ENCODE data around the gene GAS1. TPM values are rescaled to one million over a fixed set of nuclear protein-coding genes. Genes with fewer than 3 reads are reported as not detected.

Gene GAS1
- total RNA-seq, 4 donors from 2014 or later, result 53.1 to 89.2 (median 66.6) TPM

DNA sequence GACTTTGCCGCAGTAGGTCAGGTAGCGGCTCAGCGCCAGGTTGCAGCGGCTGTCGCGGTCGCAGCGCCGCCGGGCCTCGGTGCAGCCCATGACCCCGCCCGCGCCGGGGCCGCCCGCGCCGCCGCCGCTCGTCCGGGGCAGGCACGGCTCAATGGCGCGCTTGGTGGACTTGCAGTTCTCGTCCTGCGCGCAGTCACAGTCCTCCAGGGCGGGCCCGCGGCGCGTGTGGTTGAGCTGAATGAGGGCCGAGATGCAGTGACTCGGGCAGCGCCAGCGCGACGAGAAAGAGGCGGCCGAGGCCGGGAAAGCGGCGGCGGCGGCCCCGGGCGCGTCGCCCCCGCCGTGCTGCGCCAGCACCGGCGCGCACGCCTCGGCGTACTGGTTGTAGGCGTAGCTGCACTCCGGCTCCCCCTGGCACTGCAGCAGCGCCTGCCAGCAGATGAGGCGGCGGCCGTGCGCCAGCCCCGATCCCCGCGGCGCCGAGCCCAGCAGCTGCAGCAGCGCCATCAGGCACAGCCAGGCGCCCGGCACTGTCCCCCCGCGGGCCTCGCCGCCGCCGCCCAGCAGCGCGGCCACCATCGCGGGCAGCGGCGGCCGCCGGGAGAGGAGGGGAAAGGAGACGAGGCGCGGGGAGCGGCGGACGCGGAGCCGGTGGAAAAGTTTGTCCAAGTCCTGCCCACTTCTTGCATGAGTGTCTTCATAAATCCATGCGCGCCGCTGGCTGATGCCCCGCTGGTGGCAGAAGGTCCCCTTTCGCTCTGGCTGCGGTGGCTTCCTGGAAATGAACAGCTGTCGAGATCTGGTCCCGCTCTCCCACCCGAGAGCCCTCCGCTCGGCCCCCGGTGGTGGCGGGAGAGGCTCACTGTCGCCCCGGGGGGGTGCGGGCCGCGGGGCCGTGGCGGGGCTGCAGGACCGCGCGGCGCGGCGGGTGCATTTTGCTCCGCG lies 833 bp downstream of the GAS1 start:
- TF ChIP-seq, protein P1, sequence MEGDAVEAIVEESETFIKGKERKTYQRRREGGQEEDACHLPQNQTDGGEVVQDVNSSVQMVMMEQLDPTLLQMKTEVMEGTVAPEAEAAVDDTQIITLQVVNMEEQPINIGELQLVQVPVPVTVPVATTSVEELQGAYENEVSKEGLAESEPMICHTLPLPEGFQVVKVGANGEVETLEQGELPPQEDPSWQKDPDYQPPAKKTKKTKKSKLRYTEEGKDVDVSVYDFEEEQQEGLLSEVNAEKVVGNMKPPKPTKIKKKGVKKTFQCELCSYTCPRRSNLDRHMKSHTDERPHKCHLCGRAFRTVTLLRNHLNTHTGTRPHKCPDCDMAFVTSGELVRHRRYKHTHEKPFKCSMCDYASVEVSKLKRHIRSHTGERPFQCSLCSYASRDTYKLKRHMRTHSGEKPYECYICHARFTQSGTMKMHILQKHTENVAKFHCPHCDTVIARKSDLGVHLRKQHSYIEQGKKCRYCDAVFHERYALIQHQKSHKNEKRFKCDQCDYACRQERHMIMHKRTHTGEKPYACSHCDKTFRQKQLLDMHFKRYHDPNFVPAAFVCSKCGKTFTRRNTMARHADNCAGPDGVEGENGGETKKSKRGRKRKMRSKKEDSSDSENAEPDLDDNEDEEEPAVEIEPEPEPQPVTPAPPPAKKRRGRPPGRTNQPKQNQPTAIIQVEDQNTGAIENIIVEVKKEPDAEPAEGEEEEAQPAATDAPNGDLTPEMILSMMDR (IDR thresholded peaks at IDR 0.05; ENCODE audit: low read depth), result no peak

DNA sequence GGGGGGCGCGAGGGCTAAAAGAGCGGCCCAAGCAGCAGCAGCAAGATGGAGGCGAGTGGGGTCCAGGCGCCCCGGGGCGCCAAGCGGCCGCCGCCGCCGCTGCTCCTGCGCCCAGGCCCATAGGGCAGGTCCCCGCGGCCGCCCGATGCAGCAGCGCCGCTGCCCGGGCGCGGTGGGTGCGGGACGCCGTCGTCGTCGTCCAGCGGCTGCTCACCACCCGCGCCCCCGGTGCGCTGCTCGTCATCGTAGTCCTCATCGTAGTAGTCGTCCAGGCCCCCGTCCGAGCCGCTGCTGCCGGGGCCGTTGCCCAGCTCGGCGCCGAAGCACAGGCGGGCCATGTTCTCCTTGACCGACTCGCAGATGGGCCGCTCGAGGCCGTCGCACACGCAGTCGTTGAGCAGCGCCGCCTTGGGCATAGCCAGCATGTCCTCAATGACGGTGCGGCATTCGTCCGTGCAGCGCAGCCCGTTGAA lies 1.5 kb downstream of the GAS1 start:
- TF ChIP-seq, protein P1 (IDR thresholded peaks at IDR 0.05; ENCODE audit: low read depth), result no peak

DNA sequence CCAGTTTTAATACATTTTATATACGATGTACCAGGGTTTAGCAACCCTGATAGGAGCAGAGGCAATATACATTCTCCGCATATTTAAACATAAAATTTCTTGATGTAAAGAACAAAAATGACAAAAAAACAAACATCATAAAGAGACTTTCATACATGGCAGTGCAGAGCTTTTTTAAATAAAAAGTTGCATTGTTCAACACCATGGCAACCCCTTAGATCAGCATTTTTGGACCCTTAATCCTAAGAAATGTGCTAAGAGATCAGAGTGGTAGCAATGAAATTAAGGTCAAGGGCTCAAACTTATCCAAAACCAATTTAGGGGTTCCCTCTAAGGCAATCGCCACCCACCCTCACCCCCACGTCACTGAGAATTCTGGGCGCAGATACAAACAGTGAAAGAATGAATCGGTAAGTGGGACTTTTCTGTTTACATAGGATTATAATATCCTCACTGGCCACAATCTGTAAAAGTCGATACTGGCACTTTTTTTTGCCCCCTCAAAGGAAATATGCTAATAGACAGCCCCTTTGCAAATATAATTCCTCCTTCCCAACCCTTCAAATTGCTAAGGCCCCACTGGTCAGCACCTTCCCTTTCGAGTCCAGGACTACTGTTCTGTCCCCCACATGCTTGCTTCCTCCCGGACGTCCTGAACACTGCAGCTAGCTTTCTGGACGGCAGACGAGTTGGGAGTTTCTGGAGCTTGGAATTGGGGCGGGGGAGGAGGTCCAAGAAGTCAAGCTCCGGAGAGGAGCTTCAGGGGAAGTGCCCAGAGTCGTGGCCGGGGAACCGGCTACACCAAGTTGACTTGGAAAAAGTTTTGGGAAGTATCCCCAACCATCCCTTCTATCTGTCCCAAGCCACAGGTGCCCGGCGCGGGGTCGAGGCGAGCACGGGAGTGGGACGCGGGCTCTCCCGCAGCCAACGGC lies 2.2 kb downstream of the GAS1 start:
- TF ChIP-seq, protein P1 (IDR thresholded peaks at IDR 0.05; ENCODE audit: low read depth), result no peak

DNA sequence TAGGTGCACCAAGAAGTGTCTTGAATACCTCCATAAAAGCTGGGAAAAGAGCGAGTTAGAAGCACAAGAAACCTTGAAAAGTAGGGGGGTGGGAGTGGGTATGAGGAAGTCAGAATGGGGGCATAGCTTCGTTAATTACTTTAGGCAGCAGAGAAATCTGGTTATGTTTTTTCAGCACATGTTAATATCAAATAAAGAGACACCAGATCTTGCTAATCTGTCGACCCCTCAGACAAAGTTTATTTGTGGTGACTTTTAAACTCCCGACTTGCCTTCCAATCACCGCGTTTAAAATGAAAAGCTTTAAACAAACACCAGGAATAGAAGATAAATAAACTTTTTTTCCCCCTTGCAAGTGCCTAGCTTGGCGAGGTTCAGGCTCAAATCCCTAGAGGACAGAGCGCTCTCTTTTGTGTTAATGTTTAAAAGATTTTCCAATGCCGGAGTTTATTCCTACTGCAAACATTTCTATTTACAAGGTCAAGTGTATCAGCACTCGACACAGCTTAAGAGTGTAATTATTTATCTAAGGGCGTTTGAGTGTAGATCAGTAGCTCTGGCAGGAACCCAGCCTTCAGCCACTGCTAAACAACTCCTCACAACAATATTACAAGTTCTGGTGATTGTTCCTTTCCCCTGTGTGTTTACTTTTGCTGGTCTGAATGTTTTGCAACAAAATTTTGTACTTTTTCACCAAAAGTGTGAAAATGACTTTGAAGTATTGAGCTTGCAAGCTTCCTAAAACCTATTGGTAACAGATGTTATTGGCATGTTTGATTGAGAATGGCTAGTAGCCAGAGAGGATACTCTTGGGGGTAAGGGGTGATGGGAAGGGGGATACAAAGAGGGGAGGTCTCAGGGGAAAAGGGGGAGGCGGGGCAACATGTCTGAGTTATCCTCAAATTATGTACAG lies 3.8 kb downstream of the GAS1 start:
- TF ChIP-seq, protein P1 (IDR thresholded peaks at IDR 0.05; ENCODE audit: low read depth), result no peak

DNA sequence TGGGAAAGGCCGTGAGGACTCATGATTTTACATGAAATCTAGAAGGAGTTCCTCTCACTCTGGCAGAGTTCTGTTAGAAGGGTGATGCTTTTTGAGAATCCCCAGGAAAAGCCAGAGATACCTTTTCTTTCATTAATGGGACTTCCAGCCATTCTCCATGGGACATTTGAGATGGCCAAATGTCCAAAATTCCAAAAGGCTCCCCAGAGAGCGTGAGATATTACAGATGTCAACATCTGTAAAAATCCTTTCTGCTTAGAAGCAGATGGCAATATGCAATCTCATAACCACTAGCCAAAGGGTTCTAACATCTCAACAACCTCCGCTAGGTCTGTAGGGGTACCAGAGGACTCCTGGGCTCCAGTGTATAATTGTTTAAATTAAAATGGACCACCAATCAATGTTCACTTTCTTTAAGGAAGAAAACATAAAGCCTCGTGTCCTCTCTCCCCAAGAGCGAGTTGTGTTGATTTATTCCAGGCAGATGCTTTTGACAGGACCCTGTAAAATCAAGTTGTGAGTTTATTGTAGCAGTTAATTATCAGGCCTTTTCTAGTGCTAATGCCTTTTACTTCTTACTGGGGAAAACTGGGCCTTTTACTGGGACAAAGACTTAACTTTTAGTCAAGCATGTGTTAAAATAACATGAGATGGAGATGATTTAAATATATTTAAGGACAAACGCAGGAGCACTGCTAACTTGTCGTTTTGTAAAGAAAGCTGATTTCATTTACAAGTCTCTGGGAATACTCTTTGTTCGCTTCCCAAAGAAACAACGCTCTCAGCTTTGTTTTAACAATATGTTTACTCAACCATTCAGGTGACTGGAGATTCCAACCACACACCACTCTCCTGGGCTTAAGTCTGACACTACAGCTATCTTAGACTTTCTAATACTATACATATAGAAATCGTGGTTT lies 4.8 kb downstream of the GAS1 start:
- TF ChIP-seq, protein P1 (IDR thresholded peaks at IDR 0.05; ENCODE audit: low read depth), result no peak

DNA sequence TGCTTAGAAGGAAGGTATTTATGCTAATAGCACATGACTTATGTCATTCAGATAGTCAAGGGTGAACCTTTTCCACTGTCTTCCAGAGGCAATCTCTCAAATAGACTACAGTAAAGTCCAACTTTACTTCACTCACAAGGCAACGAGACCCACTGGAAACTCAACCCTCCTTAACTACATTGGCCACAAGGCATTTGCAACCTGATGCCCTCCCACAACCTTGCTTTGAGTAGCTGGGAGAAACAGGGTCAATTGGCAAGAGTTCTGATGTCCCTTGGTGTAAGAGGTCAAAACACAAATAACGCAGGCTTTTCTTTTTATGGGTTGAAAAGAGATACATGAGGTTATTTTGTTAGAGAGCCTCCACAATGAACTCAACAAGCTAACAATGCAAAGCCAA lies 6.1 kb downstream of the GAS1 start:
- TF ChIP-seq, protein P1 (IDR thresholded peaks at IDR 0.05; ENCODE audit: low read depth), result no peak
